NCI-H226 (cell line): ENCODE measurements around the gene TNNI3.
"Not testable (repeated sequence)": the region's sequence is repeated elsewhere in the genome, so short reads cannot be mapped to it uniquely, and the experiment has no call there.

Experiments
- DNase-seq: peaks from one replicate; pipeline ENCODE4 v3.0.0-alpha.2; 2015

The TNNI3 gene

GRCh38 chr19:55112246-55112776 is 45.2 kb downstream of the TNNI3 start:
- DNase-seq, result no peak

- DNase-seq, result no peak
Measured at GRCh38 chr19:55111238-55111831, 46.2 kb downstream of the TNNI3 start.

- no peak for DNase-seq
Measured at GRCh38 chr19:55109527-55110291, 47.8 kb downstream of the TNNI3 start.

DNA sequence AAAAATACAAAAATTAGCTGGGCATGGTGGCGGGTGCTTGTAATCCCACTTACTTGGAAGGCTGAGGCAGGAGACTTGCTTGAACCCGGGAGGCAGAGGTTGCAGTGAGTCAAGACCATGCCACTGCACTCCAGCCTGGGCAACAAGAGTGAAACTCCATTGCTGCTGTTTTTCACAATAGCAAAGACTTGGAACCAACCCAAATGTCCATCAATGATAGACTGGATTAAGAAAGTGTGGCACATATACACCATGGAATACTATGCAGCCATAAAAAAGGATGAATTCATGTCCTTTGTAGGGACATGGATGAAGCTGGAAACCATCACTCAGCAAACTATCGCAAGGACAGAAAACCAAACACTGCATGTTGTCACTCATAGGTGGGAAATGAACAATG is 50.3 kb downstream of the TNNI3 start:
- not testable (repeated sequence) for DNase-seq

DNA sequence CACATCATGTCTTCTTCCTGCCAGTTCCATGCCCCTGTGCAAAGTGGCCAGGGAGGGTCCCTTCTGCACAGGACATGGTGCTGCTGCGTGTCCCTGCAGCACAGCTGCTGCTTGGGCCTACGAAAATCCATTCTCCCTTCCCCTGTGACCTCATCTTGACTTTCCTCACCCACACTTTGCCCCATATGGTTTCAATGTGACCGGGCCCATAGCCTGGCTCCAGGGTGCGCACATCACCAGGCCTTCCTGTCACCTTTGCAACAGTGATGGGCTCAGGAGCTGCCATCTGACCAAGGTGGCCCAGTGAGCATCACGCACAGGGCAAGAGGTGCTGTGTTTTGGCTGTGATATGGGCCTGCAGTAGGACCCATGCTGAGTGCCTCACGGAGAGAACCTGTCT is 50.9 kb downstream of the TNNI3 start:
- DNase-seq, result no peak

DNA sequence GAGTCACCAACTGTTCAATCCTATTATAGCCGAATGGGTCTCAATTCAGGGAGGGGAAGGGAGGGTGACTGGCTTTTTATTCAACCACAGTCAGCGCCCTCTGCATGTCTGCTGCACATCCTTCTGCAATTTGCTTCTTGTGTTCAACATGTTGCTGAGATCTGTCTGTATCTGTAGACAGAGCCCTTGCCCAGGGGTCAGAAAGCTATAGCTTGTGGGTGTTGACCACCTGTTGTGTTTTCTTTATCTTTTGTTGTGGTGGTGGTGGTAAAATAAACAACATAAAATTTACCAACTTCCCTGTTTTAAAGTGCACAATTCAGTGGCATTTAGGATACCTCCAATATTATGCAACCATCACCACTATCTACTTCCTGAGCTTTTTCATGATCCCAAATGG is 52.3 kb downstream of the TNNI3 start:
- DNase-seq, result no peak

- no peak for DNase-seq
Measured at GRCh38 chr19:55103190-55103589, 54.3 kb downstream of the TNNI3 start.
